Cerebellar nuclear complex (tissue), 1 donor: ENCODE data around the gene SDF4.

ENCODE experiments used
- DNase-seq, 2 experiments: peaks; one replicate each; lab custom pipeline; 2025; lab: John Stamatoyannopoulos, UW

The SDF4 gene, protein sequence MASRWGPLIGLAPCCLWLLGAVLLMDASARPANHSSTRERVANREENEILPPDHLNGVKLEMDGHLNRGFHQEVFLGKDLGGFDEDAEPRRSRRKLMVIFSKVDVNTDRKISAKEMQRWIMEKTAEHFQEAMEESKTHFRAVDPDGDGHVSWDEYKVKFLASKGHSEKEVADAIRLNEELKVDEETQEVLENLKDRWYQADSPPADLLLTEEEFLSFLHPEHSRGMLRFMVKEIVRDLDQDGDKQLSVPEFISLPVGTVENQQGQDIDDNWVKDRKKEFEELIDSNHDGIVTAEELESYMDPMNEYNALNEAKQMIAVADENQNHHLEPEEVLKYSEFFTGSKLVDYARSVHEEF

DNA sequence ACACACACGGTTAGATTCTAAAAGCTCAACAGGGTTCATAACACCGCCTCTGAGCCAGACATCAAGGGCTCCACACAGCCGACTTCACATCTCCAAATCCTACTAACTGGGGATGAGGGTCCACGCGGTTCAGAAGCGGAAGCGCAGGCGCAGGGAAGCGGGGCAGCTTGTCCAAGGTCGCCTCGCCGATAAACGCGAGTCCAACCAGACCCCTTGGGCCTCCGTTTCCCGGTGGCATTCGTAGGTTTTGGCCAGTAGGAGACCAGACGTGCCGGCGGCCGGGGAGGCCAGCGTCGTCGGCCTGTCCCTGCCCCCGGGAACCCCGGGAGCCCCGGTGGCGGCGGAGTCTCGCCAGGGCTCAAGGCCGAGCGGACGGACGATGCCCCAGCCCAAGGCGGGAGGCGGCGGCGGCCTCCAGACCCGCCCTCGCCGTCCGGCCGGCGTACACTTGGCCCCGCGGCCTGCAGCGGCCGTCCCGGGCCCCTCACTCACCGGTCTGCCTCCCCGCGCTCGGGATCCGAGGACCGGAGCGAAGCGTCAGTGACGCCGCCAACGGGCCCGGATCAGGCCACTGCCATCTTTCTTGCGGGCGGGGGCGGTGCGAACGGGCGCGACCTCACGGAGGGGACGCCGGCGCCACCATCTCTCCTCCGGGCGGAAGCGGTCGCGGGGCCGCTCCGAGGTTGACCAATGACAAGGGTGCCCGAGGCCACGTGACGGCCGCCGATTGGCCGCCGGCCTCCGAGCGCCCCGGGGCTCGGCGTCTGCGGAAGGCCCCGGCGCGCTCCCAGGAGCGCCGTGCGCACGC is at the start of gene SDF4:
Gene SDF4, minus strand, starts transcription at position 602 of the 808 bp plus-strand sequence. CDS start 3,229 bp downstream, outside the sequence.
- peak; percentile 35 to 48 for DNase-seq

DNA sequence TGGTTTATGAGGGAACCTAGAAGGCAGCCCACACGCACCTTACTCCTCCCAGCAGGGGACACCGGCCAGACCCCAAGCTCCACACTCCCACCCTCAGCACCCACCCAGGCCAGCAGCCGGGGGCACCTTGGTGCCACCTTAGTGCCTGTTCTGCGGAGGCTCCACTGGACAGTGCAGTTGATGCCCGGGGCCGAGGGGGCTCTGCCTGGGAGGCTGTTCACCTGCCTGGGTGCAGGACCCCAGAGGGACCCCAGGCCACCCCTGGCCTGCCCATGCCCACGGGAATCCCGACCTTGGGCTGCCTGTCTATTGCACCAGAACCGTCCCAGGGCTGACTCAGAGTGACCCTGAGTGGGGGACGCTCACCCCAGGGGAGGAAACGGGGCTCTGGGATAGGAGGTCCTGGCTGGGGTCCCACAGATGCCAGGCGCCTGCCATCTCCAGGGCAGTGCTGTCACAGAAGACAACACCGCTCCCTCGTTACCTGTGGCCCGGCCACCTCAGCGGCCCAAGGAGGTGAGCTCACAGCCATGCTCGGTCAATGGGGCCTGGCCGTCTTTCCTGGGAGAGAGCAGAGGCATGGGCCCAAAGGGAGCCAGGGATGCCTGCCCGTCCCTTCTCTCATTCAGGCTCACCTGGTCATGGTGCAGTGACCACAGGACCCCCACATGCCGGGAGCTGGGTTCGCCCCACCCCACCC is 49.1 kb upstream of the SDF4 start:
- no peak for DNase-seq

DNA sequence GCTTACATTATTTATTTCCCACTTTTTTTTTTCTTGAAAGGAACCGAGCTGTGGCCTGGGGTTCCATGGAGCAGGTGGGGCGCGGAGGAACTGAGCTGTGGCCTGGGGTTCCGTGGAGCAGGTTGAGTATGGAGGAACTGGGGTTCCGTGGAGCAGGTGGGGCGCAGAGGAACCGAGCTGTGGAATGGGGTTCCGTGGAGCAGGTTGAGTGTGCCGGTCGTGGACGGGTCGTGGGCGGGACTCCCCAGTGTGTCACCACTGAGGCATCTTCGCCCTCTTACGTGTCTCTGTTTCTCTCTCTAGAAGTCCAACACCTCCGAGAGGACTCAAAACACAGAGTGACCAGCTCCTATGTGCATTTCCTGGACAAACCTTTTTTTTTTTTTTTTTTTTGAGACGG is 47.2 kb upstream of the SDF4 start:
- no peak for DNase-seq

DNA sequence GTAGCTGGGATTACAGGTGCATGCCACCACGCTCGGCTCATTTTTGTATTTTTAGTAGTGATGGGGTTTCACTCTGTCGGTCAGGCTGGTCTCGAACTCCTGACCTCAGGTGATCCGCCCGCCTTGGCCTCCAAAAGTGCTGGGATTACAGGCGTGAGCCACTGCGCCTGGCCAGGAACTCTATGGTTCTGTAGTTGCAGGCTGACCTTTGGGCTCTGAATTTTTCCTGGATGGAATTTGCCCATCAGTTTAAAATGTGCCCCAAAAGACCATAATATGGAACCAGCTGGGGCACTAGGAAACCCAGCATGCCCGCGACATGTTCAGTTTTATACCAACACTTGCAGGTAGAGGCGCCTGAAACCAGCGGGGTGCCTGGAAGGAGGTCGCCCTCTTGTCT is 46.8 kb upstream of the SDF4 start:
- DNase-seq: no peak

DNA sequence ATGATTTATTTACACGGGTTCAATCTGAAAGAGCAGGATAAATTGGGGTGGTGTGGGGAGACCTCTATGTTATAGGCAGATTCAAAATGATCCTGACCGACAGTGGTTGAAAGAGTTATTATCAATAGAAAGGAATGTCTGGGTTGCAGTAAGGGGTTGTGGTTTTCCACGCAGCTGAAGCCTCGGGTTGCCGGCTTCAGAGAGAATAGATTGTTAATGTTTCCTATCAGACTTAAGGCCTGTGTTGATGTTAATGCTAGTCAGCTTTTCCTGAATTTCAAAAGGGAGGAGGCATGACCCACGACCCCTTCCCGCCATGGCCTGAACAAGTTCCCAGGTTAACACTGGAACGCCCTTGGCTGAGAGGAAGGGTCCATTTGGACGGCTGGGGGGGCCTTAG is 44.0 kb upstream of the SDF4 start:
- DNase-seq: no peak

DNA sequence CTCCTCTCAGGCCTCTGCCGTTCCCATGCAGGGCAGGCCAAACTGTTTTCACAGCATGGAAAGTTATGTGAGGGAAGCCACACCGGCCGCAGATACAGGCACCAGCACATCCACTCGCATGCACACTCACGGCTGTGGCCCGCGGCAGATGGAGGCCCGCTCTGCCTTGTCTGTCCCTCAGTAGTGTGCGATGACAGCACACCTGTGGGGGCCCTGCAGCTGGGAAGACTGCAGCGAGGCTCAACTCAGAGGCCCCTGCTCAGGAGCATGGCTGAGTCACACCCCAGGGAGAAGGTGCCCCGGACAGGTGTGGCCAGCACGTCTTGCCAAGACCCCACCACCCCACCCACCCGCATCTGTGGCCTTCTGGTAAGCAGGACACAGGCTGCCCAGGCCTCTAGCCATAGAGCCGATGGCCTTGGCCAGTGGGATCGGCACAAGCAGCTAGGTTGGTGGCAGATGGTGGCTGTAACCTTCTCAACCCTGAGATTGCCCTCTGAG is 43.2 kb upstream of the SDF4 start:
- DNase-seq: no peak

DNA sequence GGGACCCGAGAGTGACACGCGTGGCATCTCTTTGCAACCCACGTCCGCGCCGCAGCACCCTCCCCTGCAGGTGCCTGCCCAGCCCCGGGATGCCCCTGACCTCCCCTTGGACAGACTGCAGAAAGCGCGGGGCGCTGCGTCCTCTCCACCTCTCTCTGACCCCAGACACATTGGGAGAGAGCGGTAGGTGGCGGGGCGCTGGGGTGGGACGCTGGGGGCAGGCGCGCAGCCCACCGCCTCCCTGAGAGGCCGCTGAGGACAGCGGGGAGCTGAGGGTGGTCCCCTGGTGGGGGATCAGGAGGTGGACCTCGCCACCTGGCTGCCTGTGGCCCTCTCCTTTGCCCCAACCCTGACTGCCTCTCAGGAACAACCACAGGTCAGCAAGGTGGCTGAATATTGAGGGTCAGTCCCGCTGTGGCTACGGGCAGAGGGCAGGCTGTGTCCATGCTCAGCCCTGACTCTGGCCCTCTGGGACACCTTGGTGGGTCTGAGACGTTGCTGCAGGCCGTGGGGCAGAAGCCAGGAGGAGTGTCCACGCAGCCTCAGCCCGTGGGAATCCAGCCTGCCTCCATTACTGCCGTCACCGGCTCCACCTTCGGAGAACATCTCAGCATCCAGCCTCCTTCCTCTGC is 42.6 kb upstream of the SDF4 start:
- no peak for DNase-seq

DNA sequence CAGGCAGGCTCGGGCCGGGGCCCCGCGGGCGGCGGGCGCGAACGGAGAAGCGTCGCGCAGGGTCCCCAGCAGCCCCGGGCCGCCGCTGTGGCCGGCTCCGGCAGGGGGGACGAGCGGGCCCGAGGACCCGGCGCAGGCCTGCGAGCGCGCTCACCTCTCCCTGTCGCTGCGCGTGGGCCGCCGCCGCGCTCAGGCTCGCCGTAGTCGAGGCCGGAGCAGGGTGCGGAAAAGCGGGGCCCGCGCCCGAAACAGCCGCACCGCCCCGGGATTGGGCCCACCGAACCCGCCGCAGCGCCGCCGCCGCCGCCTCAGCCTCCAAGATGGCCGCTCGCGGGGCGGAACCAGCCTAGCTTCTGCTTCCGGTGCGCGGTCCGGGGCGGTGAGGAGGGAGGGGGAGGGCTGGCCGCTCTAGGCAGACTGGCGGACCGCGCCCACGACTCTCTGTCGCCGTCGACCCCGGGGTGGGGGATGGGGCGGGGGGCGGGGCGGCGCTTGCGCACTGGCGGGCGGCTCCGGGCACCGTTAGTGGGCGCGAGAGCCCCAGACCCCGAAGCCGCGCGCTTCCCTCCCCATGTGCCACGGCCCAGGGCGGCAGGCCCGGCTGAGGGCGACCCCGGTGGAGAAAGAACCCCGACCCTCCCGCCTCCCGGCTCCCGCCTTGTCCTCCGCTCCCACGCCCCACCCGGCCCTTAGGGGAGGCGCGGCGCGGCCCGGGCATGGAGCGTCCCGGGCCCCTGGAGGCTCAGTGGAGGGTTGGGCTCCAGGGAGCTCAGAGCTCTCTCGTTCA is 41.9 kb upstream of the SDF4 start, which contains the start of gene UBE2J2:
Gene UBE2J2, minus strand, starts transcription at position 343 of the 787 bp plus-strand sequence. CDS start 5,862 bp downstream, outside the sequence.
- DNase-seq: peak; percentile 10 to 61

DNA sequence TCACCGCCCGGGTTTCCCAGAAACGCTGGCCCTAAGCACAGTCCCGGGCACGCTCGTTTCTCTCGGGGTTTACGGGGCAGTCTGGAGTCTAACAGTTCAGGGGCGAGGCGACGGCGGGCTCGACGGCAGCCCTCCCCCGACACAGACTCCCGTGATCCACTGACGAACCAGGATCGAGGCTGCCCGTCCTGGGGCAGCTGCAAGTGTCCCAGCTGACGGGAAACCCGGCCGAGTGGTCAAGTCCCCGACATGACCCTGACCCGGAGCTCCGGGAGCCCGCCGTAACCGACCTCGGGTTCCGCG is 41.4 kb upstream of the SDF4 start:
- no peak for DNase-seq

DNA sequence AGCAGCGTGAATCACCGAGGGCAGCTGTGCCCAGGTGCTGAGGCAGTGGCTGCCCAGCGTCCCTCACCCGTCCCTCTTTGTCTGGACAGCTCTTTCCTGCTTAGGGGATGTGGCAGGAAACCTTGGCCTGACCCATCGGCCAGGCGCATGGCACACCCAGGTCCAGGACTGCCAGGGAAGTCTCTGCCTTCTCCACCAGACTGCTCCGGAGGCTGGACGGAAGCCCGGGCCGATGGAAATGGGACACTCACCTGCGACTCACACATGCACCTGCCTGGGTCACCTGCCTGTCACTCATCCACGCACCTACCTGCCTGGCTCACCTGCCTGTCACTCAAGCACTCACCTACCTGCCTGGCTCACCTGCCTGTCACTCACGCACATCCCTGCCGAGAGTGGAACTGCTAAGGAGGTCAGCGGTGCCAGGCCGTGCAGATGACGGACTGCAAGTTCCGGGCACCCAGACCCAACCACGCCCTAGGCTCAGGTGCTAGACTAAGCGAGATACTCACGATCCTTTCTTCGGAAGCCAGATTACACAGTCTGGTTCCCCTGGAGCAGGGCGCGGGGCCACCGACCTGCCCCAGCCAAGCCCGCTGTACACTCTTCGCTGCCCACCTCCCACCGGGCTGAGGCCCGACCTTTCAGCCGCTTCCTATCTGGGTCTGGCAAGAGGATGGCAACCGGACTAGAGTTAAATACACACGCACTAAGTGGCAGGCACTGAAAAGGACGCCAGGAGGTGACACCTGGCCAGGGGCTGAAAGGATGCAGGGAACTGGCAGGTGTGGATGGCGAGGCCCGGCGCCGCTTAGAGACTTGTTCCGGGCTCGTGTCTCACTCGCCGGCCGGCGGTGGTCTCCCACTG is 40.8 kb upstream of the SDF4 start:
- DNase-seq: no peak

DNA sequence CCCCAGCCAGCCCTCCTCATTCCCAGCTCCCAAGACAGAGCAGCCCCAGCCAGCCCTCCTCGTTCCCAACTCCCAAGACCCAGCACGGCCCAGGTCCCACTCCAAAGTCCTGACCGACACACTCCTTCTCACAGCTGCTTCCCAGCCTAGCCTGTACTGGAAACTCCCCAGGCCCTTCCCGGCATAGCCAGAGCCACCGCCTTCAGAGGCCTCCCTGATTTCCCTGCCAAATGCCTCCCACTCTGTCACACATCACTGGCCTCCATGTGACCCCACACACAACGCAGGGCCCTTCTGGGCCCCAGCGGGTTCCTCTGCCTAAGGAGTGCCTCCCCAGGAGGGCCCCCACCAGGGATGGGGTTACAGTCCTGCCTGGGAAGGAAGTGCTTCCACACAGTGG is 39.0 kb upstream of the SDF4 start:
- DNase-seq: no peak

DNA sequence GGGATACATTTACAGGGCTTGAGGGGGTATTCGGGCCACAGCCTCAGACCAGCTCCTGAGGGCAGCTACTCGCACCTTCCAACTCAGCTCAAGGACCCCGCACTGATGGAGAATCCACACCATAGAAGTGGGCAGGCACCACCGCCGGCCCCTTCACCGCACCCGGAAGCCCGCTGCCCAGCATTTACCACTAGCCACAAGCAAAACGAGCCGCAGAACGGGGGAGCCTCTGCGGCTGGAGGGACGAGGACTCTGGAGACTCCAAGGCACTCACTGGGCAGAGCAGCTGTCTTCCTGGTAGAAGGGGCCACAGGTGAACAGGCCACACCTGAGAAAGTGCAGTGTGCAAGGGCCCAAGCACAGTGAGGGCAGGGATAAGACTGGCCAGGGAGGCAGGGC is 36.5 kb upstream of the SDF4 start:
- no peak for DNase-seq

DNA sequence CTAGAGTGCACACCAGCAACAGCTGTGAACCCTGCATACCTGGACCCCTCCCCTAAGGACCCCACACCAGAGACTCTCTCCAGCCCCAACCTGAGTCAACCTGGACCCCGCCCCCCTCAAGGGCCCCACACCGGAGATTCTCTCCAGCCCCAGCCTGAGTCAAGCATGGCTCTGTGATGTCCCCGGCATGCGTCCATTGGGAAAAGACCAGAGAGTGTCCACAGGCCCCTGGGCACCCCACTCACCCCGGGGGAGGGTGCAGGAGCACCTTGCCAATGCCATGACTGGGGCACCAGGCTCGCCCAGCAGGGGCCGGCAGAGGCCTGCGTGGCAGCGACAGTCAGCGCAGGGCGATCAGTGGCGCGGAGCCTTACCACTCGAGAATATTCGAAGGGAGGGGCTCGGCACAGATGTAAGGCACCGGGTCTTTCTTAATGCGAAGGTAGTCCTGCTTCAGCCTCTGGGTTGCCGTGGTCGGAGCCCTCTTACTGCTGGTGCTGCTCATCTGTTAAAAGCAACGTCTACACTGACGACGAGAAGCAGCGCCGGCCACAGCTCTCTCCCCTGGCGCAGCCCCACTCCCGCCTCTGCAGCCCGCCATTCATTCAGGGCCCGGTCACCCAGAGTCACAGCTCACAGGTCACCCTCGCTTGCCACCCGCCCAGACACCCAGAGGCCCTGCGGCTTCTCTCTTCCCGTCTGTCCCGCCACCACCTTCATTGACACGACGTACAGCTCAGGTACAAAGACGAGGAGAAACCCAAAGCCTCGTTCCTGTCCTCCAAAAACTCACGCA is 35.9 kb upstream of the SDF4 start:
- no peak for DNase-seq

DNA sequence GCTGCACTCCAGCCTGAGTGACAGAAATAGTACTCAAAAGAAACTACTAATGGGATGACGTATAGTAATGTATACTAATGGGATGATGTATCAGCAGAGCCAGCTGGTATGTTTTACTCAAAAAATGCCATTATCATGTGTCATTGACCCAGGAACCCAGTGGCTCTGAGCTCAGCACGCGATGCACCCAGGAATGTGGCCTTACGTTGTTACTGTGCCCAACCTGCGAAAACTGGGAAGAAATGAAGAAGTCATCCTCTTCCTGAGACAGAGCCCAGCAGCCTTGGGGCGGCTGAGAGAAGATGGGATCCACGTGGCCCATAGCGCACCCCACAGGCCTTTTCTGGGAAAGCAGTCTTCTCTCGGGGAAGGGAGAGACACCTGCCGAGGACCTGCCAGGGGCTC is 33.1 kb upstream of the SDF4 start:
- DNase-seq: no peak

DNA sequence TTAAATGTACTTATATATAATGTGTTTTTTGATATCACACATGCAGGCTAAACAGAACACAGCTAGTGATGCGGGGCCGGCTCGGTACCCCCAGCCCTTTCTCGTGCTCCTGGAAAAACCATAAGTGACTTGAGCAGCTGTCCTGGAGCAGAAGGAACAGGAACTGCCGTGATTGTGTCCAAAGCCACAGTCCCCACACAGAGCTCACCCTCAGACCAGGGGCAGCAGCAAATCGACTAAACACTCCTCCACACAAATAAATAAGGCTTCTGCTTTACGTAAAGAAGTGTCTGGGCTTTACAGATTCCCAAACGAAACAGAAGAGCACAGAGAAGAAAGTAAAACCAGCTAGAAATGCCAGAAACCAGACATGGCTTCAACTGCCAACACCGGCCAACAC is 32.2 kb upstream of the SDF4 start:
- no peak for DNase-seq

DNA sequence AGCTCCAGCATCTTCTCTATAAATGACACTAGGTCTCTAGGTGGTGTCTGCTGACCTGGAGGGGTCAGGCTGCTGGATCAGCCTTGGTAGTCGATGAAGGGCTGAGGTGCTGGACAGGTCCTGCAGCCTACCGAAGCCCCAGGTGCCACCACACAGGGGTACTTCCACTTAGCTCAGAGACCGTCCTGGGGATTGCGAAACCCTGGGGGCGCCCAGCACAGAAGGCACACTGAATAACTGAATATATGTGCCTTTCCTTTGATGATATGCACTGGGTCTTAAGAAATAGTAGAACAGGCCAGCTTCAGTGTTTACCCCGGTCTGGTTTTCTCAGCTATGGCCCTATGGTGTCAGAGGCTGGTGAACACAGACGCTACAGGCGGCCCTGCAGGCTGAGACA is 31.0 kb upstream of the SDF4 start:
- DNase-seq: no peak

DNA sequence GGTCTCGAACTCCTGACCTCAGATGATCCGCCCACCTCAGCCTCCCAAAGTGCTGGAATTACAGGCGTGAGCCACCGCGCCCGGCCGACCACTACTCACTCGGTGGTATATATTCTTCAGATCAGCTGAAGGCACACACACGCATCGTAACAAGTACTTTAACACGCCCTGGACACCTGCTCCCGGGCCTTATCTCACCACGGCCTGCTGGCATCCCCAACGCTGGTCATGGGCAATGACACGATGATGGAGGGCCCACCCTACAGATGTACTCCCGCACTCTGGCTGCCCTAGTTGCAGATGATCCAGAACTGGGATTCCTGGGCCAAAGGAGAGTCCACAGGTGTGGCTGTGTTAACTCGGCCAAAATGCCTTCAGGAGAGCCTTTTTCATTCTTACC is 30.3 kb upstream of the SDF4 start:
- no peak for DNase-seq

DNA sequence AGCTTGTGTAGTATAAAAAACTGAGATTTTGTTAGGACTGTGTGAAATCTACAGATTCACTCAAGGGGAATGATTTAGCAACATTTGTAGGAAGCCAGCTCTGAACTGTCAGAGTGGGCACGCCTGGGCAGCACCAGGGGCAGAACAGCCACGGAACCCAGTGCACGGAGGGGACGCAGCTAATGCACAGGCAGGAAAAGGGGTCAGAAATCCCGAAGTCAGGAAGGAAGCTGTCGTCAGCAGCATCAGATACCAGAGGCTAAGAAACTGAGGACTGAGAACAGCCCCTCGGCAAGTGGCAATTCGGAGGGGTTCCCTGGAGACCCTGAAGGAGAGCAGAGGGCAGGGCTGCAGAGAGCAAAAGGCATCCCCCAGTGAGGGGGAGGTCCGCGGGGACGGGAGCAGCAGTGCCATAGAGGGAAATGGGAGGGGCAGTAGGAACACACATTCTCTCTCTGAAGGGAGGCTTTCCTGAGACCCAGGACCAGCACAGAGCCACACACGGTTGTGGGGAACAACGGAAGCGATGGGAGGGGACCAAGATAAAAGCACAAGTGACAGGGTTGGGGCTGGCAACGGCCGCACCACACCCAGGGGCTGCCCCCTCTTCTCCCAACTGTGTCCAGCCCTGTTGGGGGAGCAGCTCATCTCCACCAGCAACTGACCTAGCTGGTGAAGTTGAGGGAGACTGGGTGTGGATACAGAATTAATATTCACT is 29.2 kb upstream of the SDF4 start:
- no peak for DNase-seq
